ENCODE data around the gene DDX1. TPM values are rescaled to one million over a fixed set of nuclear protein-coding genes. Genes with fewer than 3 reads are reported as not detected.

DDX1 gene
- total RNA-seq, 1 experiment from 2014 or later, result 115 TPM

DNA sequence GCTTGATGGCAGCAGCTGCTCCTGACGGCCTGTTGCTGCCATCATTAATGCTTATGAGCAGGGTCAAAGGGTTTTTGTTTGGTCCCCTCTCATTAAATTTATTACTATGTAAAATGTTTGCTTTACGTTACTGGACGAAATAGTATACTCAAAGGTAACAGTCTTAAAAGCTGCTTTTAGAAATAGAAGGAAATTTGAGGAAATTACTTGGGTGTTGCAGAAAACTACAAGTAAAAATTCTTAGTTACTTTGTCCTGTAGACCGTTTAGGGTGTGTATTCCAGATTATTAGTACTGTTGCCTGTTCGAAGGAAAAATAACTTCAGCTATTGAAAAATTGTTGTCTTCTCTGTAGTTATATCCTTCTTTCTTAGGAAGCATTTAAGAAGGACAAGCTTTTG lies 27.8 kb downstream of the DDX1 start:
- no peaks in the 10 kb centered on the region for H3K27me3 Mint-ChIP-seq (ENCODE audit: low read depth)
- H3K27ac Mint-ChIP-seq, result no peak overlapping the region
- peaks cover 59% of the 10 kb centered on the region for H3K36me3 Mint-ChIP-seq
- no peaks in the 10 kb centered on the region for H3K4me1 Mint-ChIP-seq
- ChIA-PET CTCF (no interaction called here), POLR2A (no interaction called here)
- H3K4me3 Mint-ChIP-seq, result no peak overlapping the region
- ATAC-seq (no peak), DNase-seq (ENCODE audit: low spot score) (no peak)
- peaks cover 8% of the 10 kb centered on the region for H3K9me3 Mint-ChIP-seq
- TF ChIP-seq ATF1 (CRISPR knock-in tag; IDR thresholded peaks at IDR 0.05), result no peak
- no peak for TF ChIP-seq TEAD4 (CRISPR knock-in tag; IDR thresholded peaks at IDR 0.05)
- TF ChIP-seq, protein P1, sequence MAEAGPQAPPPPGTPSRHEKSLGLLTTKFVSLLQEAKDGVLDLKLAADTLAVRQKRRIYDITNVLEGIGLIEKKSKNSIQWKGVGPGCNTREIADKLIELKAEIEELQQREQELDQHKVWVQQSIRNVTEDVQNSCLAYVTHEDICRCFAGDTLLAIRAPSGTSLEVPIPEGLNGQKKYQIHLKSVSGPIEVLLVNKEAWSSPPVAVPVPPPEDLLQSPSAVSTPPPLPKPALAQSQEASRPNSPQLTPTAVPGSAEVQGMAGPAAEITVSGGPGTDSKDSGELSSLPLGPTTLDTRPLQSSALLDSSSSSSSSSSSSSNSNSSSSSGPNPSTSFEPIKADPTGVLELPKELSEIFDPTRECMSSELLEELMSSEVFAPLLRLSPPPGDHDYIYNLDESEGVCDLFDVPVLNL (CRISPR knock-in tag; IDR thresholded peaks at IDR 0.05; ENCODE audit: borderline replicate concordance, low read depth), result no peak
- no peak for TF ChIP-seq ZNF396 (CRISPR knock-in tag; IDR thresholded peaks at IDR 0.05; ENCODE audit: borderline replicate concordance)
- TF ChIP-seq, protein P2, sequence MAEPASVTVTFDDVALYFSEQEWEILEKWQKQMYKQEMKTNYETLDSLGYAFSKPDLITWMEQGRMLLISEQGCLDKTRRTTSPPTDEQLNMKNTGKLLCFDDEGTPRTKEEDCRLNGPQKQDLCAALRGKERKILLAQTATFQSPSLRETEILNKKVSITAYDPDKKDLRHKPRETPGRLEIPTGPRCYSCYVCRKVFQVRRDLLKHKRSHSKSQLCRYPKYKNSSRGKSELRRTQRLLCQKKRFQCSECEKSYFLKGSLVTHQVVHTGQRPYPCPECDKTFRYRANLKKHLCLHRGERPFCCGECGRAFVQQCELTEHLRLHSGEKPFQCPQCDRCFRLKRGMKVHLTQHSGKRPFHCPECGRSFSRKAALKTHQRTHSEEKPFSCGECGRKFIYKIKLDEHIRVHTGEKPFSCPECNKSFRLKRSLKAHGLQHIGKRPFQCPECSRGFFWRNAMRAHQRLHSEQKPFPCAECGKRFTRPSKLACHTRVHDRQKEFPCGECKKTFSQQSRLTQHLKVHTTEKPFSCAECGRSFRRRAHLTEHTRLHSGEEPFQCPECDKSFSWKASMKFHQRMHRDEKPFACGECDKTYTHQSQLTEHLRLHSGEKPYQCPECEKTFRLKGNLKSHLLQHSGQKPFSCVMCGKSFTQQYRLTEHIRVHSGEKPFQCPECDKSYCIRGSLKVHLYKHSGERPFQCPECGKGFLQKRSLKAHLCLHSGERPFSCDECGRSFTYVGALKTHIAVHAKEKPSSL (CRISPR knock-in tag; conservative IDR thresholded peaks at IDR 0.05), result no peak
- no peak for TF ChIP-seq ZNF512 (CRISPR knock-in tag; IDR thresholded peaks at IDR 0.05; ENCODE audit: borderline replicate concordance)
- no peak for TF ChIP-seq ZNF232 (CRISPR knock-in tag; IDR thresholded peaks at IDR 0.05)
- no peak for TF ChIP-seq ATF2 (CRISPR knock-in tag; IDR thresholded peaks at IDR 0.05; ENCODE audit: borderline replicate concordance, low read depth)
- TF ChIP-seq, protein P3, sequence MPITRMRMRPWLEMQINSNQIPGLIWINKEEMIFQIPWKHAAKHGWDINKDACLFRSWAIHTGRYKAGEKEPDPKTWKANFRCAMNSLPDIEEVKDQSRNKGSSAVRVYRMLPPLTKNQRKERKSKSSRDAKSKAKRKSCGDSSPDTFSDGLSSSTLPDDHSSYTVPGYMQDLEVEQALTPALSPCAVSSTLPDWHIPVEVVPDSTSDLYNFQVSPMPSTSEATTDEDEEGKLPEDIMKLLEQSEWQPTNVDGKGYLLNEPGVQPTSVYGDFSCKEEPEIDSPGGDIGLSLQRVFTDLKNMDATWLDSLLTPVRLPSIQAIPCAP (CRISPR knock-in tag; IDR thresholded peaks at IDR 0.05), result no peak
- TF ChIP-seq, protein P4, sequence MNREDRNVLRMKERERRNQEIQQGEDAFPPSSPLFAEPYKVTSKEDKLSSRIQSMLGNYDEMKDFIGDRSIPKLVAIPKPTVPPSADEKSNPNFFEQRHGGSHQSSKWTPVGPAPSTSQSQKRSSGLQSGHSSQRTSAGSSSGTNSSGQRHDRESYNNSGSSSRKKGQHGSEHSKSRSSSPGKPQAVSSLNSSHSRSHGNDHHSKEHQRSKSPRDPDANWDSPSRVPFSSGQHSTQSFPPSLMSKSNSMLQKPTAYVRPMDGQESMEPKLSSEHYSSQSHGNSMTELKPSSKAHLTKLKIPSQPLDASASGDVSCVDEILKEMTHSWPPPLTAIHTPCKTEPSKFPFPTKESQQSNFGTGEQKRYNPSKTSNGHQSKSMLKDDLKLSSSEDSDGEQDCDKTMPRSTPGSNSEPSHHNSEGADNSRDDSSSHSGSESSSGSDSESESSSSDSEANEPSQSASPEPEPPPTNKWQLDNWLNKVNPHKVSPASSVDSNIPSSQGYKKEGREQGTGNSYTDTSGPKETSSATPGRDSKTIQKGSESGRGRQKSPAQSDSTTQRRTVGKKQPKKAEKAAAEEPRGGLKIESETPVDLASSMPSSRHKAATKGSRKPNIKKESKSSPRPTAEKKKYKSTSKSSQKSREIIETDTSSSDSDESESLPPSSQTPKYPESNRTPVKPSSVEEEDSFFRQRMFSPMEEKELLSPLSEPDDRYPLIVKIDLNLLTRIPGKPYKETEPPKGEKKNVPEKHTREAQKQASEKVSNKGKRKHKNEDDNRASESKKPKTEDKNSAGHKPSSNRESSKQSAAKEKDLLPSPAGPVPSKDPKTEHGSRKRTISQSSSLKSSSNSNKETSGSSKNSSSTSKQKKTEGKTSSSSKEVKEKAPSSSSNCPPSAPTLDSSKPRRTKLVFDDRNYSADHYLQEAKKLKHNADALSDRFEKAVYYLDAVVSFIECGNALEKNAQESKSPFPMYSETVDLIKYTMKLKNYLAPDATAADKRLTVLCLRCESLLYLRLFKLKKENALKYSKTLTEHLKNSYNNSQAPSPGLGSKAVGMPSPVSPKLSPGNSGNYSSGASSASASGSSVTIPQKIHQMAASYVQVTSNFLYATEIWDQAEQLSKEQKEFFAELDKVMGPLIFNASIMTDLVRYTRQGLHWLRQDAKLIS (CRISPR knock-in tag; IDR thresholded peaks at IDR 0.05; ENCODE audit: borderline replicate concordance), result no peak
- no peak for TF ChIP-seq EMX1 (CRISPR knock-in tag; IDR thresholded peaks at IDR 0.05)
- no peak for TF ChIP-seq NR3C1 (CRISPR knock-in tag; conservative IDR thresholded peaks at IDR 0.05; ENCODE audit: low read depth)
- TF ChIP-seq, protein P5, sequence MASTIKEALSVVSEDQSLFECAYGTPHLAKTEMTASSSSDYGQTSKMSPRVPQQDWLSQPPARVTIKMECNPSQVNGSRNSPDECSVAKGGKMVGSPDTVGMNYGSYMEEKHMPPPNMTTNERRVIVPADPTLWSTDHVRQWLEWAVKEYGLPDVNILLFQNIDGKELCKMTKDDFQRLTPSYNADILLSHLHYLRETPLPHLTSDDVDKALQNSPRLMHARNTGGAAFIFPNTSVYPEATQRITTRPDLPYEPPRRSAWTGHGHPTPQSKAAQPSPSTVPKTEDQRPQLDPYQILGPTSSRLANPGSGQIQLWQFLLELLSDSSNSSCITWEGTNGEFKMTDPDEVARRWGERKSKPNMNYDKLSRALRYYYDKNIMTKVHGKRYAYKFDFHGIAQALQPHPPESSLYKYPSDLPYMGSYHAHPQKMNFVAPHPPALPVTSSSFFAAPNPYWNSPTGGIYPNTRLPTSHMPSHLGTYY (CRISPR knock-in tag; IDR thresholded peaks at IDR 0.05), result no peak

All from WTC11 (cell line).